K562 (cell line): ENCODE results near the gene CCR7.

Experiments used
- E2F3 ChIP-seq: fragments of 250-450 bp; sonication (Bioruptor Pico); IDR thresholded peaks from 2 replicates; pipeline ENCODE4 v1.4.0; 2020; ENCODE audit warnings: mild to moderate bottlenecking
- ETV5 ChIP-seq: sonication (generic); formaldehyde crosslinking; IDR thresholded peaks from 2 replicates; pipeline ENCODE4 v1.4.0; 2020; ENCODE audit warnings: low read depth, mild to moderate bottlenecking, missing genetic modification reagents
- FOXA1 ChIP-seq: fragments of 450-650 bp; IDR thresholded peaks from 2 replicates; pipeline ENCODE4 v1.6.1; 2016; ENCODE audit warnings: mild to moderate bottlenecking, borderline replicate concordance
- KHSRP ChIP-seq: fragments of 450-650 bp; IDR thresholded peaks from 2 replicates; pipeline ENCODE4 v1.6.1; 2017
- MAFK ChIP-seq: IDR thresholded peaks from 2 replicates; pipeline ENCODE4 v1.6.1; 2011; ENCODE audit warnings: low read length, improper control_type of control experiment
- POLR2AphosphoS2 ChIP-seq: IDR thresholded peaks from 2 replicates; pipeline ENCODE4 v1.6.1; 2012; ENCODE audit warnings: low read length, improper control_type of control experiment
- RBBP5 ChIP-seq: fragments of 200-600 bp; sonication (generic); IDR thresholded peaks from 2 replicates; pipeline ENCODE4 v1.6.1; 2012; ENCODE audit warnings: borderline replicate concordance, mild to moderate bottlenecking, low read length, control low read depth, inconsistent platforms; ENCODE audit not compliant: insufficient read depth, poor library complexity, severe bottlenecking
- RFX5 ChIP-seq: IDR thresholded peaks from 2 replicates; pipeline ENCODE4 v1.6.1; 2011; ENCODE audit warnings: low read depth, mild to moderate bottlenecking, improper control_type of control experiment, low read length
- SNRNP70 ChIP-seq: fragments of 200-400 bp; formaldehyde crosslinking; optimal IDR thresholded peaks from 2 replicates; pipeline ENCODE3; 2017; ENCODE audit warnings: low read depth, low read length
- ZNF780A ChIP-seq: fragments of 250-450 bp; sonication (Bioruptor Pico); IDR thresholded peaks from 2 replicates; pipeline ENCODE4 v1.5.0; 2021; ENCODE audit warnings: mild to moderate bottlenecking
- TF ChIP-seq, protein P1 (sequence below), 3 experiments: IDR thresholded peaks in 2 of 3; conservative IDR thresholded peaks in 1 of 3; 2 replicates each; pipeline ENCODE4 v1.5.1; 2011 to 2012; ENCODE audit warnings: low read length in 3 of 3, mild to moderate bottlenecking in 3 of 3, control low read depth in 2 of 3, improper control_type of control experiment in 1 of 3, inconsistent platforms in 1 of 3, low read depth in 1 of 3, mixed read lengths in 1 of 3, moderate library complexity in 1 of 3; ENCODE audit not compliant: insufficient read depth in 2 of 3
- TF ChIP-seq, protein P2 (sequence below), 2 experiments: fragments of 450-650 bp in 1 of 2; IDR thresholded peaks; 2 replicates each; pipeline ENCODE4 v1.6.1; 2011 to 2017; ENCODE audit warnings: low read depth in 2 of 2, antibody characterized with exemption in 1 of 2, borderline replicate concordance in 1 of 2, low read length in 1 of 2, mild to moderate bottlenecking in 1 of 2, mixed read lengths in 1 of 2; ENCODE audit not compliant: control insufficient read depth in 1 of 2

DNA sequence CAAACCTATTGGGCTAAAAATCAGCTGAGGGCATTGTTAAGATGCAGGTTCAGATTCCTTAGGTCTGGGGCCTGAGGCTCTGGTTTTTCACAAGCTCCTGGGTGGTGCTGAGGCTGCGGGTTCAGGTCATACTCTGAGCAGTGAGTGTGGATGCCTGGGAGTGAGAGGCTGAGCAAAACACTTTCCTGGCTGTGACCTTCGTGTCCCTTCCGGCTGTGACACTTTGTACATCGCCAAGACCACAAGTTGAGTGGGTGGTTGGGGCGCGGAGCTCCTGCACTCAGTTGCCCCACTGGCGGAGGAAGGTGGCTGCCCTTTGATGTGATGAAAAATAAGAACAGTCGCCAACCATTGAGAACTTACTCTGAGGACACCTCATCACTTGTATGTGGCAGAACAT lies 24.8 kb downstream of the CCR7 start:
- TF ChIP-seq MAFK = no peak
- TF ChIP-seq POLR2AphosphoS2 = no peak
- no peak for TF ChIP-seq KHSRP
- TF ChIP-seq ZNF780A (CRISPR knock-in tag) = no peak
- TF ChIP-seq RFX5 = no peak
- no peak for TF ChIP-seq SNRNP70
- TF ChIP-seq, protein P1, sequence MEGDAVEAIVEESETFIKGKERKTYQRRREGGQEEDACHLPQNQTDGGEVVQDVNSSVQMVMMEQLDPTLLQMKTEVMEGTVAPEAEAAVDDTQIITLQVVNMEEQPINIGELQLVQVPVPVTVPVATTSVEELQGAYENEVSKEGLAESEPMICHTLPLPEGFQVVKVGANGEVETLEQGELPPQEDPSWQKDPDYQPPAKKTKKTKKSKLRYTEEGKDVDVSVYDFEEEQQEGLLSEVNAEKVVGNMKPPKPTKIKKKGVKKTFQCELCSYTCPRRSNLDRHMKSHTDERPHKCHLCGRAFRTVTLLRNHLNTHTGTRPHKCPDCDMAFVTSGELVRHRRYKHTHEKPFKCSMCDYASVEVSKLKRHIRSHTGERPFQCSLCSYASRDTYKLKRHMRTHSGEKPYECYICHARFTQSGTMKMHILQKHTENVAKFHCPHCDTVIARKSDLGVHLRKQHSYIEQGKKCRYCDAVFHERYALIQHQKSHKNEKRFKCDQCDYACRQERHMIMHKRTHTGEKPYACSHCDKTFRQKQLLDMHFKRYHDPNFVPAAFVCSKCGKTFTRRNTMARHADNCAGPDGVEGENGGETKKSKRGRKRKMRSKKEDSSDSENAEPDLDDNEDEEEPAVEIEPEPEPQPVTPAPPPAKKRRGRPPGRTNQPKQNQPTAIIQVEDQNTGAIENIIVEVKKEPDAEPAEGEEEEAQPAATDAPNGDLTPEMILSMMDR (IDR thresholded peaks at IDR 0.05 in 2 of 3, conservative IDR thresholded peaks at IDR 0.05 in 1 of 3; ENCODE audit: insufficient read depth in 2 of 3, low read depth in 1 of 3, low read length in 3 of 3) = no peak
- TF ChIP-seq, protein P2, sequence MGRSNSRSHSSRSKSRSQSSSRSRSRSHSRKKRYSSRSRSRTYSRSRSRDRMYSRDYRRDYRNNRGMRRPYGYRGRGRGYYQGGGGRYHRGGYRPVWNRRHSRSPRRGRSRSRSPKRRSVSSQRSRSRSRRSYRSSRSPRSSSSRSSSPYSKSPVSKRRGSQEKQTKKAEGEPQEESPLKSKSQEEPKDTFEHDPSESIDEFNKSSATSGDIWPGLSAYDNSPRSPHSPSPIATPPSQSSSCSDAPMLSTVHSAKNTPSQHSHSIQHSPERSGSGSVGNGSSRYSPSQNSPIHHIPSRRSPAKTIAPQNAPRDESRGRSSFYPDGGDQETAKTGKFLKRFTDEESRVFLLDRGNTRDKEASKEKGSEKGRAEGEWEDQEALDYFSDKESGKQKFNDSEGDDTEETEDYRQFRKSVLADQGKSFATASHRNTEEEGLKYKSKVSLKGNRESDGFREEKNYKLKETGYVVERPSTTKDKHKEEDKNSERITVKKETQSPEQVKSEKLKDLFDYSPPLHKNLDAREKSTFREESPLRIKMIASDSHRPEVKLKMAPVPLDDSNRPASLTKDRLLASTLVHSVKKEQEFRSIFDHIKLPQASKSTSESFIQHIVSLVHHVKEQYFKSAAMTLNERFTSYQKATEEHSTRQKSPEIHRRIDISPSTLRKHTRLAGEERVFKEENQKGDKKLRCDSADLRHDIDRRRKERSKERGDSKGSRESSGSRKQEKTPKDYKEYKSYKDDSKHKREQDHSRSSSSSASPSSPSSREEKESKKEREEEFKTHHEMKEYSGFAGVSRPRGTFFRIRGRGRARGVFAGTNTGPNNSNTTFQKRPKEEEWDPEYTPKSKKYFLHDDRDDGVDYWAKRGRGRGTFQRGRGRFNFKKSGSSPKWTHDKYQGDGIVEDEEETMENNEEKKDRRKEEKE (IDR thresholded peaks at IDR 0.05; ENCODE audit: borderline replicate concordance in 1 of 2, control insufficient read depth in 1 of 2, low read depth in 2 of 2, low read length in 1 of 2) = no peak
- TF ChIP-seq FOXA1 = no peak
- TF ChIP-seq RBBP5 = no peak
- TF ChIP-seq ETV5 (CRISPR knock-in tag) = no peak
- no peak for TF ChIP-seq E2F3 (CRISPR knock-in tag)
